ENCODE data around the gene SLC25A43.
"Not testable (repeated sequence)": the region's sequence is repeated elsewhere in the genome, so short reads cannot be mapped to it uniquely, and the experiment has no call there.

The SLC25A43 gene

GRCh38 chrX:119376312-119376711, 22.8 kb upstream of the SLC25A43 start:
- no peak for DNase-seq (ENCODE audit: extremely low read depth, low read depth)
- H3K4me3 ChIP-seq (replicated peaks; ENCODE audit: low read depth, low read length), result no peak overlapping the region
- TF ChIP-seq, protein P1, sequence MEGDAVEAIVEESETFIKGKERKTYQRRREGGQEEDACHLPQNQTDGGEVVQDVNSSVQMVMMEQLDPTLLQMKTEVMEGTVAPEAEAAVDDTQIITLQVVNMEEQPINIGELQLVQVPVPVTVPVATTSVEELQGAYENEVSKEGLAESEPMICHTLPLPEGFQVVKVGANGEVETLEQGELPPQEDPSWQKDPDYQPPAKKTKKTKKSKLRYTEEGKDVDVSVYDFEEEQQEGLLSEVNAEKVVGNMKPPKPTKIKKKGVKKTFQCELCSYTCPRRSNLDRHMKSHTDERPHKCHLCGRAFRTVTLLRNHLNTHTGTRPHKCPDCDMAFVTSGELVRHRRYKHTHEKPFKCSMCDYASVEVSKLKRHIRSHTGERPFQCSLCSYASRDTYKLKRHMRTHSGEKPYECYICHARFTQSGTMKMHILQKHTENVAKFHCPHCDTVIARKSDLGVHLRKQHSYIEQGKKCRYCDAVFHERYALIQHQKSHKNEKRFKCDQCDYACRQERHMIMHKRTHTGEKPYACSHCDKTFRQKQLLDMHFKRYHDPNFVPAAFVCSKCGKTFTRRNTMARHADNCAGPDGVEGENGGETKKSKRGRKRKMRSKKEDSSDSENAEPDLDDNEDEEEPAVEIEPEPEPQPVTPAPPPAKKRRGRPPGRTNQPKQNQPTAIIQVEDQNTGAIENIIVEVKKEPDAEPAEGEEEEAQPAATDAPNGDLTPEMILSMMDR (IDR thresholded peaks at IDR 0.05; ENCODE audit: low read depth, low read length, missing control alignments), result no peak

DNA sequence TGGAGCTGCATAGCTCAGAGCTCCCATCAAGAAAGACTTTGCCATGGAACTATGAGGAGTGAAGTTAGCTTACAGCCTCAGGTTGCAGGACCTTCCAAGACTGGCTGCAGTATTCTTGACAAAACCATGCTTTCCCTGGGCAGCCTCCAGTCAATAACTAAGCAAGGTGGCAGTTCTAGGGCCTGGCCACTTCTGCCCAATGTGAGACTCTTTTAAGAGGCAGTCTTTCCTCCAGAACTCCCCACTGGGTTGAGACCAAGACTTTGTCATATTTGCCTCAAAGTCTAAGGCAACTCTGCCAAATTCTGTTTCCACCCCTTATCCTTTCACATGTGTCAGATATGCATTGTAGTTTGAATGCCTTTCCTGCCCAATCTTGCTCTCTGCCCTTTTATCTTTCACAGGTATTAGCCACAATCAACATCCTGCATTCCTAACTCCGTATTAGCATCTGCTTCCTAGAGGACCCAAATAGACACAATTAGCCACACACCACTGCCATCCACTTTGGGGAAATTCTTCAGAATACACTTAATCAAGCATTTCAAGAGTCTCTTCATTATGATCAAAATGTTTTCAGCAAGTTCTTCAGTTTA, 17.7 kb upstream of the SLC25A43 start:
- no peak for DNase-seq (ENCODE audit: extremely low read depth, low read depth)
- no peak overlapping the region for H3K4me3 ChIP-seq (replicated peaks; ENCODE audit: low read depth, low read length)
- TF ChIP-seq, protein P1 (IDR thresholded peaks at IDR 0.05; ENCODE audit: low read depth, low read length, missing control alignments), result no peak

- no peak overlapping the region for H3K4me3 ChIP-seq (replicated peaks; ENCODE audit: low read depth, low read length)
- DNase-seq (ENCODE audit: extremely low read depth, low read depth), result no peak
- TF ChIP-seq, protein P1 (IDR thresholded peaks at IDR 0.05; ENCODE audit: low read depth, low read length, missing control alignments), result no peak
Measured at GRCh38 chrX:119382606-119383005, 16.5 kb upstream of the SLC25A43 start.

DNA sequence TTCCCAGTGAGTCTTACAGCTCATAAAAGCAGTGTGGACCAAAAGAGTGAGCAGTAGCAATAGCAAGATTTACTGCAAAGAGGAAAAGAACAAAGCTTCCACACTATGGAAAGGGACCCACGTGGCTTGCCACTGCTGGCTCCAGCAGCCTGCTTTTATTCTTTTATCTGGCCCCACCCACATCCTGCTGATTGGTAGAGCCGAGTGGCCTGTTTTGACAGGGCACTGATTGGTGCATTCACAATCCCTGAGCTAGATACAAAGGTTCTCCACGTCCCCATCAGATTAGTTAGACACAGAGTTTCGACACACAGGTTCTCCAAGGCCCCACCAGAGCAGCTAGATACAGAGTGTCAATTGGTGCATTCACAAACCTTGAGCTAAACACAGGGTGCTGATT, 12.5 kb upstream of the SLC25A43 start:
- not testable (repeated sequence) for H3K4me3 ChIP-seq (replicated peaks; ENCODE audit: low read depth, low read length); DNase-seq (ENCODE audit: extremely low read depth, low read depth)

- not testable (repeated sequence) for H3K4me3 ChIP-seq (replicated peaks; ENCODE audit: low read depth, low read length); DNase-seq (ENCODE audit: extremely low read depth, low read depth)
Measured at GRCh38 chrX:119387426-119387825, 11.7 kb upstream of the SLC25A43 start.

- TF ChIP-seq, protein P1 (IDR thresholded peaks at IDR 0.05; ENCODE audit: low read depth, low read length, missing control alignments), result no peak
- no peak overlapping the region for H3K4me3 ChIP-seq (replicated peaks; ENCODE audit: low read depth, low read length)
- DNase-seq (ENCODE audit: extremely low read depth, low read depth), result no peak
Measured at GRCh38 chrX:119389214-119389613, 9.9 kb upstream of the SLC25A43 start.

- no peak overlapping the region for H3K4me3 ChIP-seq (replicated peaks; ENCODE audit: low read depth, low read length)
- DNase-seq (ENCODE audit: extremely low read depth, low read depth), result no peak
- TF ChIP-seq, protein P1 (IDR thresholded peaks at IDR 0.05; ENCODE audit: low read depth, low read length, missing control alignments), result no peak
Measured at GRCh38 chrX:119389871-119390501, 9.2 kb upstream of the SLC25A43 start.

GRCh38 chrX:119391279-119391678, 7.9 kb upstream of the SLC25A43 start:
- no peak for DNase-seq (ENCODE audit: extremely low read depth, low read depth)
- no peak overlapping the region for H3K4me3 ChIP-seq (replicated peaks; ENCODE audit: low read depth, low read length)

More at GRCh38 chrX:119391279-119391678, 7.9 kb upstream of the SLC25A43 start:
- TF ChIP-seq, protein P1 (IDR thresholded peaks at IDR 0.05; ENCODE audit: low read depth, low read length, missing control alignments), result no peak

Data from HFF-Myc (cell line).